ENCODE results near the gene PSMD12.
"Not testable (repeated sequence)": the region's sequence is repeated elsewhere in the genome, so short reads cannot be mapped to it uniquely, and the experiment has no call there.

Gene PSMD12

GRCh38 chr17:67359960-67360791 is 6.2 kb downstream of the PSMD12 start:
- no peak for DNase-seq (ENCODE audit: insufficient read length, low spot score)
- FAIRE-seq = no peak

- no peak for DNase-seq (ENCODE audit: insufficient read length, low spot score)
- no peak for FAIRE-seq
These were observed 7.8 kb downstream of the PSMD12 start for GRCh38 chr17:67358612-67359011.

DNA sequence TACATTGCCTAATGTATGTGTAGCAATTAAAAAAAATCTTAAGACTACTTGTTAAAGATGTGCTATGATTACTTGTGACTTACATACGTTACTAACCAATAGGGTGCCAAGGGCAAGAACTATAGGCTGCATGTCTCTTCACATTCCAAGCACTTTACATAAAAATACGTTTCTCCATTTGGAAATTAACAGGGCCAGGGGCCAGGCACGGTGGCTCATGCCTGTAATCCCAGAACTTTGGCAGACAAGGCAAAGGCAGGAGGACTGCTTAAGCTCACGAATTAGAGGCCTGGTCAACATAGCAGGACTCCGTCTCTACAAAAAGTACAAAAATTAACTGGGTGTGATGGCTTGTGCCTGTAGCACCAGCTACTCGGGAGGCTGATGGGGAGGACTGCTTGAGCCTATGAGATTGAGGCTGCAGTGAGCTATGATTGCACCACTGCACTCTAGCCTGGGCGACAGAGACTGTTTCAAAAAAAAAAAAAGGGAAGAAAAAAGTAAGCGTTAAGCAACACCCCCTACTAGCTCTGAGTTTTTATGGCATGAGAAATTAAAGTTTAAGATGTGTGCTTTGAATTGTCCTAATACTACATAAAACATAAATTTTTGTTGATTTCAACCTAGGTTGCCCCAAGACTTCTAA is 12.3 kb downstream of the PSMD12 start:
- DNase-seq (ENCODE audit: insufficient read length, low spot score) = no peak
- FAIRE-seq = no peak

DNA sequence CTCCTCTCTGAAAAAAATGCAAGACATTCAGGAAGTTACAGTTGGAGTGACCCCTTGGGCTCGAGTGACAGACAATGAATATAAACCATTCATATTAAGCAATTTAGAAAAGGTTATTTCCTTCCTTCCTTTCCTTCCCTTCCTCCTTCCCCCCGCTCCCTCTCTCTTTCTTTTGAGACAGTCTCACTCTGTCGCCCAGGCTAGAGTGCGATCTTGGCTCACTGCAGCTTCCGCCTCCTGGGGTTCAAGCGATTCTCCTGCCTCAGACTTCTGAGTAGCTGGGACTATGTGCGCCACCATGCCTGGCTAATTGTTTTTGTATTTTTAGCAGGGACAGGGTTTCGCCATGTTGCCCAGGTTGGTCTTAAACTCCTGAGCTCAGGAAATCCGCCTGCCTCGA is 13.2 kb downstream of the PSMD12 start:
- DNase-seq (ENCODE audit: insufficient read length, low spot score) = no peak
- FAIRE-seq = no peak

DNA sequence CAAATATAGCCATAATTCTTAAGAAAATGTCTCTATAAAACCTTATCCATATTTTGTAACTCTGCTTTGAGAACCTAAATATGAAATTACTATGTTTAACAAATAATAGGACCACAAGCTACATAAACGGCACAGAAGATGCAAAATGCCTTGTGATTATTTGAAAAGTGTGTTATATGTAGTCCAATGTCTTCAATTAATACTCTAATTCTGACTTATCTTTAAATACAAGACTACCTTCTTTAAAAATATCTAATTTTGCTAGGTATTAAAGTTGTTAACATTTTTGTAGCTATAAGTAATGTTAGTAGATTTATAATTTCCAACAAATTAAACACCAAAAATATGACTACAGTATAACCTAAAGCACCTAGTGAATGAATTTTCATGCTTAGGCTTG is 17.0 kb downstream of the PSMD12 start:
- no peak for DNase-seq (ENCODE audit: insufficient read length, low spot score)
- FAIRE-seq = no peak

- no peak for FAIRE-seq
These were observed 18.6 kb downstream of the PSMD12 start for GRCh38 chr17:67347826-67348225.

DNA sequence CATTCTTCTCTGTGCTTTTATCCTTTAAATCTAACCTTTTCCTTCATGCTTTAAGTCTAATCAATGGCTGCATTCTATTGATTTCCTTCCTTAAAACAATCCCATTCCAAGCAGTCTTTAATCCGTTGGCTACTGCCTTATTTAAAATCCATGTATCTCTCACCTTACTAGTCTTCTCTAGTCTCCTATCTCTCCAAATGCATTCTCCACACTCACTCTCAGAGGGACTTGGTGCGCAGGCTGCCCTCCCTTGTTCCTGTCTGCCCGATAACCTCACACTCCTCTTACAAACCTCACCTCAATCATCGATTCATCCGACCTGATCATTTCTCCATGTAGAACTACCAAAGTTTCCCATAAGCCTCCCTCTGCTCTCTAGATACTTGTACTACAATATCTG is 23.1 kb downstream of the PSMD12 start:
- no peak for FAIRE-seq
- no peak for DNase-seq (ENCODE audit: insufficient read length, low spot score)

More at GRCh38 chr17:67347826-67348225, 18.6 kb downstream of the PSMD12 start:
- DNase-seq (ENCODE audit: insufficient read length, low spot score) = no peak

DNA sequence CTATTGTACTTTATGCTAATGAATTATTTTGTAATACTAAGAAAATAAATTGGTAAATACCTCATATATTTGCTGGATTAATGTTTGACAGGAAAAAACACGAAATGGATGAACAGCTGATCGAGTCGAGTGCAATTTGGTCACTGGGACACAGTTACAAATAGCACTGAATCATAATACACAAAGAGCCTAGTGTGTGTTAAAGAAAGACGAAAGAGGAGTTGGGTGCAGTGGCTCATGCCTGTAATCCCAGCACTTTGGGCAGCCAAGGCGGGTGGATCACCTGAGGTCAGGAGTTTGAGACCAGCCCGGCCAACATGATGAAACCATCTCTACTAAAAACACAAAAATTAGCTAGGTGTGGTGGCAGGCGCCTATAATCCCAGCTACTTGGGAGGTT is 28.0 kb downstream of the PSMD12 start:
- FAIRE-seq = not testable (repeated sequence)

GRCh38 chr17:67336859-67337258 is 29.5 kb downstream of the PSMD12 start:
- DNase-seq (ENCODE audit: insufficient read length, low spot score) (no peak), FAIRE-seq (no peak)

More for the DNA sequence above, 28.0 kb downstream of the PSMD12 start:
- DNase-seq (ENCODE audit: insufficient read length, low spot score) = not testable (repeated sequence)

DNA sequence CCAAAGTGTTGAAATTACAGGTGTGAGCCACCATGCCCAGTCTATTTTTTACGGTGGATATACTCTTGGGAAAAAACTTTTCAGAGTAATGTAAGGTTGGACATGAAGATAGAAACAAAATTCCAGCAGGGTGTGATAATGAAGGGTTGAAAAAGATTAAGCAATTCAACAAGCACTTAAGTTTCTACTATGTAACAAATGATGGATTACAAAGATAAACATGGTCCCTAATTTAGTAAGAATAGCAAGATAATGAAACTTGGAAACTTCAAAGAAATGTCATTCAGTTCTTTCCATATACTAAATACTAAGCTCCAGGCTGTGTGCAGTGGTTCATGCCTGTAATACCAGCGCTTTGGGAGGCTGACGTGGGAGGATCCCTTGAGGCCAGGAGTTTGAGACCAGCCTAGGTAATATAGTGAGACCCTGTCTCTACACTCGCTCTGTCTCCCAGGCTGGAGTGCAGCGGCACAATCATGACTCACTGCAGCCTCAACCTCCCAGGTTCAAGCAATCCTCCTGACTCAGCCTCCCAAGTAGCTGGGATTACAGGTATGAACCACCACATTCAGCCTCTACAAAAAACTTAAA is 31.0 kb downstream of the PSMD12 start:
- FAIRE-seq (no peak), DNase-seq (ENCODE audit: insufficient read length, low spot score) (no peak)

DNA sequence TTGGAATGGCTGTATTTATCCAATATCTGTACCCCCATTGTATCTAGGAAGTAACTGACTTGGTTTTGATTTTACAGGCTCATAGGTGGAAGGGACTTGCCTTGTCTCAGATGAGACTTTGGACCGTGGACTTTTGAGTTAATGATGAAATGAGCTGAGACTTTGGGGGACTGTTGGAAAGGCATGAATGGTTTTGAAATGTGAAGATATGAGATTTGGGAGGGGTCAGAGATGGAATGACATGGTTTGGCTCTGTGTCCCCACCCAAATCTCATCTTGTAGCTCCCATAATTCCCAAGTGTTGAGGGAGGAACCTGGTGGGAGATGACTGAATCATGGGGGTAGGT is 34.2 kb downstream of the PSMD12 start:
- FAIRE-seq; DNase-seq (ENCODE audit: insufficient read length, low spot score): not testable (repeated sequence)

- not testable (repeated sequence) for FAIRE-seq; DNase-seq (ENCODE audit: insufficient read length, low spot score)
These were observed 34.8 kb downstream of the PSMD12 start for GRCh38 chr17:67331381-67332161.

DNA sequence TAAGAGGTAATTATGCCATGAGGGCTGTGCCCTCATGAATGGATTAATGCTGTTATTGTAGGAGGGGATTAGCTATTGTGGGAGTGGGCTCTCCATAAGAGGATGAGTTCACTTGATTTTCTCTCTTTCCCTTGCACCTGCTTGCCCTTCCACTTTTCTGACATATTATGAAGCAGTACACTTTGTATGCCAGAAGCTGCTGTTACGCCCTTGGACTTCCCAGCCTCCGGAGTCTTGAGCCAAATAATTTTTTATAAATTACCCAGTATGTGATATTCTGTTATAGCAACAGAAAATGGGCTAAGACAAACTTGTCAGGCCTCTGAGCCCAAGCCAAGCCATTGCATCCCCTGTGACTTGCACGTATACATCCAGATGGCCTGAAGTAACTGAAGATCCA is 38.4 kb downstream of the PSMD12 start:
- DNase-seq (ENCODE audit: insufficient read length, low spot score) (no peak), FAIRE-seq (no peak)

DNA sequence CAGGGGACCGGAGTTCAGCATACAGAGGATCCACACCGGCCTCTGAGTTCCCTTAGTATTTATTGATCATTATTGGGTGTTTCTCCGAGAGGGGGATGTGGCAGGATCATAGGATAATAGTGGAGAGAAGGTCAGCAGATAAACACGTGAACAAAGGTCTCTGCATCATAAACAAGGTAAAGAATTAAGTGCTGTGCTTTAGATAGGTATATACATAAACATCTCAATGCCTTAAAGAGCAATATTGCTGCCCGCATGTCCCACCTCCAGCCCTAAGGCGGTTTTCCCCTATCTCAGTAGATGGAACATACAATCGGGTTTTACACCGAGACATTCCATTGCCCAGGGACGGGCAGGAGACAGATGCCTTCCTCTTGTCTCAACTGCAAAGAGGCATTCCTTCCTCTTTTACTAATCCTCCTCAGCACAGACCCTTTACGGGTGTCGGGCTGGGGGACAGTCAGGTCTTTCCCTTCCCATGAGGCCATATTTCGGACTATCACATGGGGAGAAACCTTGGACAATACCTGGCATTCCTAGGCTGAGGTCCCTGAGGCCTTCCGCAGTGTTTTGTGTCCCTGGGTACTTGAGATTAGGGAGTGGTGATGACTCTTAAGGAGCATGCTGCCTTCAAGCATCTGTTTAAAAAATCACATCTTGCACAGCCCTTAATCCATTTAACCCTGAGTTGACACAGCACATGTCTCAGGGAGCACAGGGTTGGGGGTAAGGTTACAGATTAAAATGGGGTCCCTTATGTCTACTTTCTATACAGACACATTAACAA is 39.2 kb downstream of the PSMD12 start:
- FAIRE-seq; DNase-seq (ENCODE audit: insufficient read length, low spot score): not testable (repeated sequence)

DNA sequence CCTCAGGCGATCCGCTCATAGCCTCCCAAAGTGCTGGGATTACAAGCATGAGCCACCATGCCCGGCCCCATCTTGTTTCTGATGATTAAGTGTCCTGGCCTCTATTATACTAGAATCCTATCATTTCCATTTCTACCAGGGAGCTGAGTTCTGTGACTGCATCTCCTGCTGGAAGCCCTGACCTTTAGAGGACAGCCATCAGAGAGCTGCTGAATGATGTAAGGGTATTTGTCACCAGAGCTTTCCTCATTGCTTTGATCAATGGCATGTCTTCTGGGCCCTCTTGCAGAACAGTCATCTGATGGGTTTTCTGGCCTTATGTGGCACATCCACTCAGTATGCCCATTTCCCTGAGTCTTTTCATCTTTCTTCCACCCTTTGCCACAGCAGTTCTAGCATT is 39.9 kb downstream of the PSMD12 start:
- no peak for FAIRE-seq
- DNase-seq (ENCODE audit: insufficient read length, low spot score) = no peak

- FAIRE-seq = no peak
These were observed 42.0 kb downstream of the PSMD12 start for GRCh38 chr17:67324330-67324729.

GRCh38 chr17:67323445-67323844 is 42.9 kb downstream of the PSMD12 start:
- DNase-seq (ENCODE audit: insufficient read length, low spot score) = no peak
- FAIRE-seq = no peak

More at GRCh38 chr17:67324330-67324729, 42.0 kb downstream of the PSMD12 start:
- DNase-seq (ENCODE audit: insufficient read length, low spot score) = no peak

GRCh38 chr17:67322042-67322787 is 44.2 kb downstream of the PSMD12 start:
- no peak for DNase-seq (ENCODE audit: insufficient read length, low spot score)
- no peak for FAIRE-seq

DNA sequence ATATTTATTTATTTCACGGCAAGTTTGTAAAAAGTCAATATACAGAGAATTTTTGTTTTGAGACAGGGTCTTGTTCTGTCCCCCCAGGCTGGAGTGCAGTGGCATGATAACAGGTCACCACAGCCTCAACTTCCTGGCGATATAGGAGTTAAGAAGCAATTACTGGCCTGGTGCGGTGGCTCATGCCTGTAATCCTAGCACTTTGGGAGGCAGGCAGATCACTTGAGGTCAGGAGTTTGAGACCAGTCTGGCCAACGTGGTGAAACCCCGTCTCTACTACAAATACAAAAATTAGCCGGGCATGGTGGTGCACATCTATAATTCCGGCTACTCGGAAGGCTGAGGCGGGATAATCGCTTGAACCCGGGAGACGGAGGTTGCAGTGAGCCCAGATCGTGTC is 44.9 kb downstream of the PSMD12 start:
- not testable (repeated sequence) for DNase-seq (ENCODE audit: insufficient read length, low spot score); FAIRE-seq

All from GM19239 (cell line).